Stimulated activated CD8-positive, alpha-beta memory T cell treated with anti-CD3 and anti-CD28 coated beads, Interleukin-7, amount 100 ng/mL, for 24 hours (primary cell): ENCODE results near the gene SREBF2.

Experiments used
- DNase-seq: peaks from one replicate; pipeline ENCODE4 v3.0.0-alpha.2; 2020; ENCODE audit warnings: low read depth

The SREBF2 gene

DNA sequence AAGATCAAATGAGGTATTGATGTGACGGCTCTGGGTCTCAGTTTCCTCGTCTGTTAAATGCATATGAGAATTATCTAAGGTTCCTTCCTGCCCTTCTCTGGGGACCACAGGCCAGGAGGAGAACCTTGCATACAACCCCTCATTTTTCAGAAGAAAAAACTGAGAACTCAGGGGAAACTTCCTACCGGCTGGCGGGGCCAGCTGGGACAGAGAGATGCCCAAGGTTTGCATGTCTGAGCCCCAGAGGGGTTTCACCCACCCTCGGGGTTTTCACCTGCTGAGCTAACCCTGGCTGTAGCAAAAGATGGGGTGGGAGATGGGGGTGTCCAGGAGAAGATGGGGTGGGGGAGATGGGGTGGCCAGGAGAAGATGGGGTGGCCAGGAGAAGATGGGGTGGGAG lies 89.4 kb downstream of the SREBF2 start:
- DNase-seq: no peak

- DNase-seq: no peak
Measured at GRCh38 chr22:41922940-41923594, 90.2 kb downstream of the SREBF2 start.

DNA sequence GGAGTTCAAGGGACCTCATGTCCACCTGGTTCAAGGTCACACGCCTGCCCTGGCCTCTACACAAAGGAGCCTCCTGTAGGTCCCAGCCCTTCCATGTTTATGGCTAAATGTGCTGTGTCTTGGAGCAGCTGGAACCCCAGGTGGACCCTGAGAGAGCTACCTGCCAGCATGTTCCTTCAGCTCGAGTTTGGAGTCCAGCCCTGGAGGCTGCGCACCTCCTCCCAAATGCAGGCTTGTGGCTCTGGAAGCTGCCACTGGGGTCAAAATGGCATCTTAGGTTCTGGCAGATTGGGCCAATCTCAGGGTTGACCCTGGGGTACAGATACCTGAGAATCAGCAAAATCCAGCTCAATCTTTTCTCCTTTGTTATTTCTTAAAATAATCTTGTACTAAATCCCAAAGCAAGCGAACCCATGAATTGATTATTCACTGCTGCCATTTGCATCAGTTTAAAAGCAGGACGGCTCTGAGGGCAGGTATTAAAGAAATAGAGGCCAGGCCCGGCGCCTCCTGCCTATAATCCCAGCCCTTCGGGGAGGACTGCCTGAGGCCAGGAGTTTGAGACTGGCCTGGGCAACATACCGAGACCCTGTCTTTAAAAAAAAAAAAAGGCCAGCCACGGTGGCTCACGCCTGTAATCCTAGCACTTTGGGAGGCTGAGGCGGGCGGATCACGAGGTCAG lies 90.8 kb downstream of the SREBF2 start:
- no peak for DNase-seq

DNA sequence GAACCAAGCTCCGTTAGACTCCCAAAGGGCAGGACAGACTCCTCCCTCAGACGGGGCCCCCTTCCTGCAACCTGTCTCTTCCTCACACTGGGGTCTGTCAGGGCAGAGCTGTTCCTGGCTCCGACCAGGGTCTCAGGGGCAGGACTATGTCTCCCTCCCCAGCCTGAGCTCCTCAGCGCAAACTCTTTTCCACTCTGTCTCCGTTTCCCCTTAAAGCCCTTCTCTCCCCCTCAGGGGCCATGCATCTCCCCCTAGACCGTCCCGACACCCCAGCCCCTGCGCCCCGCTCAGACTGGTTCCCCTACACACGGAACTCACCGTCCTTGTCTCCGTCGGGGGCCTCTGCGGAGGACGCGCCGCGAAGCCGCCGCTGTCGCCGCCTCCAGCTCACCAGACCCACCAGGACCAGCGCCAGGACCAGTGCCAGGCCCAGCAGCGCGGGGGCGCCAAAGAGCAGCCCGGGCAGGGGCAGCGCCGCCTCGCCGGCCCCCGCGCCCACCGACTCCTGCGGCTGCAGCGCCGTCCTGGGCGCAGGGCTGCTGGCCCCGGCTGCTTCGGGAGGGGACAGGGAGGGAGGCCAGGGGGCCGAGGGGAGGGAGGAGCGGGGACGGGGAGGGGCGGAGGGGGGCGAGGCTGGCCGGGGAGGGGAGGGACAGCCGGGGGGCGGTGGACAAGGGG lies 93.0 kb downstream of the SREBF2 start:
- no peak for DNase-seq

DNA sequence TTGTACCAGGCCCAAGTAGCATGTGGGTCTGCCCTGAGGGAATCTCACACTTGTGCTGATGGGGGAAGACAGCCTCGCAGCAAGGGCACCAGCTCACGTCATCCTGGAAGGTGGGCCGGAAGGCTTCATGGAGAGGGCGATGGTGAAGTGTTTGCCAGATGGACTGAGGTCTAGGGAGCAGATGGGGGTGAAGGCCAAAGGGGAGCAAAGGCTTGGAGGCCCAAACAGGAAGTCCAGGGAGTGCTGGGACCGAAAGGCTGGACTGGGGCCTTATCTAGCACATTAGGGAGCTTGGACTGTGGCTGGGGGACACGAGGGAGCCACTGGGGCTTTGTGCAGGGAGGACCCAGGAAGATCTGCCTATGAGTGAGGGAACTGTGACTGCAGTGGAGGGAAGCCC lies 94.9 kb downstream of the SREBF2 start:
- no peak for DNase-seq

DNA sequence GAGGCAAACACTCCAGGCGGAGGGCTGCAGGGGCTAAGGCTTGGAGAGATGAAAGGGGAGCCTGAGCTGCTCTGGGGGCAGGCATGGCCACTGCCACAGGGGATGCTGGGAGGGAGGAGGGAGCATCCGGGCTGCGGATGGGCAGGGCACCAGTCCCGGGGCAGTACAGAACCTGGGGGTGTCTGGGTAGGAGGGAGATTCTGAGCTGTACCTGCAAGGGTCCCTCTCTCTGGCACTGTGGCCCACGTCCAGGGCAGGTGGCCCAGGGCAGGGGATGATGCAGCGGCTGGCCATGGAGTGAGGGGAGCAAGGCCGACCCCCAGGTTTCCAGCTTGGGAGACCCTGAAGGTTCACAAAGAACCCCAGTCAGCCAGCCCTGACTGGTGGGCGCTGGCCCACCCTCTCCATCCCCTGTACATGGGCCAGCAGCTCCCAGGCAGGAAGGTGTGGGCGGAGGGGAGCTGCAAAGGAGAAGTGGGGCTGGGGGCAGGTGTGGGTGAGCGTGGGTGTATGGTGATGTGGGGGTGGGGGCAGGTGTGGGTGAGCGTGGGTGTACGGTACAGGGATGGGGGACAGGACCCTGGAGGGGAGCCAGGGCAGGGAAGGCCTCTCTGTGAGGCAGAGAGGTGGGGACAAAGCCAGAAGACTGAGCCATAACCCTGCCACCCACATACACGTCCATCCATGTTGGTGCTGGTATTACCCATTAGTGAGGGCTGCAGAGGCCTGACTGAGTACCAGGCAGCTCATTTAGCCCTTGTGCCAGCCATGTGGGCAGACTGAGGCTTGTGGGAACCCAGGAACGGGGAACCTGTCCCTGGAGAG lies 95.9 kb downstream of the SREBF2 start:
- DNase-seq: no peak

- no peak for DNase-seq
Measured at GRCh38 chr22:41929418-41929810, 96.5 kb downstream of the SREBF2 start.

DNA sequence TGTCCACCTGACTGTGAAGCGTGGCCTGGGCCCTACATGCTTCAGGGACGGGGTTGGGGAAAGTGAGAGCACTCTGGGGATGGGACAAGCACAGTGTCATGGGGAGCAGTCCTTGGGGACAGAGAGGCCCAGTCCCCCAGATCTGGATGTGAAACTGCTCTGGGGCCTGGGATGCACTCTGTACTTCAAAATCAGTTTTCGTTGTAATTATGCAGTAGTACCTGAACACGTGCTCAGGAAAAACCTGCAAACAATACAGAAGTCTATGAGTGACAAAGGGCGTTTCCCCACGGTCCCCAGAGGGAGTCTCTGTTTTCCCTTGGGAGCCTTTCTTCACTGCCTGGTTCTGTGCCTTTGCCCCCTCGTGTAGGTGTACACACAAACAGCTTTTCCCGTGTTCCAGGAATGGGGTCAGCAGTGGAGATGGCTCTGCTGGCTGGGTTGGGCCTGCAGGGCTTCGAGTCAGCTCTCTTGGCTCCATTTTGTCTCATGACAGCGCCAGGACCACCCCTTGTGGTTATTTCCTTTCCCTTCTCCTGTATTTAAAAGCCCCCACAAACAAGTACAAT lies 98.9 kb downstream of the SREBF2 start:
- DNase-seq: no peak

- DNase-seq: no peak
Measured at GRCh38 chr22:41932353-41932752, 99.4 kb downstream of the SREBF2 start.

DNA sequence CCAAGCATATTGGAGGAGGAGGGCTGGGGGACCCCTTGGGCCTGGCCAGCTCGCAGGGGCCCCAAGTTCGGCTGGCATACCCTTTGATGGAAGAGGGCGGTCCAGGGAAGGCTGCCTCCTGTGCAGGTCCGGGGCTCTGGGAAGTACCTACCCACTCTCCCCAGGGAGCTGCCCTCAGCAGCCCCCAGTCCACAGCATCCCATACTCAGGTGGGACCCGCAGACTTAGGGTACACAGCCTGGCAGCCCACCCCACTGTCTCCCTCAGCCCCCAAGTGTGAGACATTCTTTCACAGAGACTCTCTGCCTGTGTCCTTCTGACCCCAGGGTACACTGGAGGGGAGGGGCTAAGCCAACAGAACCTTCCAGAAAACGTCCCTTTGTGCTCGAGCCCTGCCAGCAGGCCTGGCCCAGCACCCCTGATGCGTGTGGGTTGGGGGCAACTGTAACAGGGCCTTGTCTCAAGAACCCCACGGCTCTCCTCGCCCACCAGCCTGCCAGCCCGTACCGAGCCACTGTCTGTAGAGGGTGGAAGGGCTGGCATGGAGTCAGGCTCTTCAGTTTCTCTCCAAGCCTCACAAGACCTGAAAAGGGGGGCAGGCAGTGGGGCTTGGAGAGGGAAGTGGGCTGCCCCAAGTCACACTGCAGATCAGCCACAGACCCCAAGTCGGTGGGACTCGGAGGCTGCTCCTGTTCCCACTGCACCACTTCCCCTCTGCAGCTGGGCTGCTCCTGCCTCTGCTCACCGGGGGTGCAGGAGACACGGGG lies 100.7 kb downstream of the SREBF2 start:
- DNase-seq: no peak

- DNase-seq: no peak
Measured at GRCh38 chr22:41934284-41935014, 101.5 kb downstream of the SREBF2 start.

DNA sequence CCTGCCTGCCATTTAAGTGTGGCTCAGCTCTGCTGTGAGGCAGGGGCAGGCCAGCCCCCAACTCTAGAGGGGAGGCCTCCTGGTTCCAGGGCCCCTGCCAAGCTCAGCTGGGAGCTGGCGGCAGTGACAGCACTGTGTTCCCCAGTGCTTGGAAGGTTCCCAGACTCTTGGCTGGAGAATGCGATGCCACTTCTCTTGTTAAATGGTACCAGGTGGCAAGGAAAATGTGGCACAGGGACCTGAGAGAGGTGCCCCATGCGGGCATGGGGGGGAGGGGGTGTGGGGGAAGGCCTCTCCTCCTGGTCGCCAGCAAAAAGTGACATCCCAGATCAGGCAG lies 102.1 kb downstream of the SREBF2 start:
- DNase-seq: no peak

GRCh38 chr22:41935509-41935908 lies 102.6 kb downstream of the SREBF2 start:
- DNase-seq: no peak

DNA sequence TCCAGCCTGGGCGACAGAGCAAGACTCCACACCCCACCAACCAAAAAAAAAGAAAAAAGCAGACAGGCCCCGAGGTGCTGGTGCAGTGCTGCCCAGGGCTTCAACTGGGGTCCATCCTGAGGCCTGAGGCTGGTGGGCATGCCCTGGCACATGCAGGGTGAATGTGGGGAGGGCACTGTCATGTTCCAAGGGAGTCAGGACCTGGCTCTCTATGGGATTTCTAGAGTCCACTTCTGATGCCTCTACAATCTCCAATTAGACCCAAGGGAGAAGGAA lies 103.9 kb downstream of the SREBF2 start:
- no peak for DNase-seq

DNA sequence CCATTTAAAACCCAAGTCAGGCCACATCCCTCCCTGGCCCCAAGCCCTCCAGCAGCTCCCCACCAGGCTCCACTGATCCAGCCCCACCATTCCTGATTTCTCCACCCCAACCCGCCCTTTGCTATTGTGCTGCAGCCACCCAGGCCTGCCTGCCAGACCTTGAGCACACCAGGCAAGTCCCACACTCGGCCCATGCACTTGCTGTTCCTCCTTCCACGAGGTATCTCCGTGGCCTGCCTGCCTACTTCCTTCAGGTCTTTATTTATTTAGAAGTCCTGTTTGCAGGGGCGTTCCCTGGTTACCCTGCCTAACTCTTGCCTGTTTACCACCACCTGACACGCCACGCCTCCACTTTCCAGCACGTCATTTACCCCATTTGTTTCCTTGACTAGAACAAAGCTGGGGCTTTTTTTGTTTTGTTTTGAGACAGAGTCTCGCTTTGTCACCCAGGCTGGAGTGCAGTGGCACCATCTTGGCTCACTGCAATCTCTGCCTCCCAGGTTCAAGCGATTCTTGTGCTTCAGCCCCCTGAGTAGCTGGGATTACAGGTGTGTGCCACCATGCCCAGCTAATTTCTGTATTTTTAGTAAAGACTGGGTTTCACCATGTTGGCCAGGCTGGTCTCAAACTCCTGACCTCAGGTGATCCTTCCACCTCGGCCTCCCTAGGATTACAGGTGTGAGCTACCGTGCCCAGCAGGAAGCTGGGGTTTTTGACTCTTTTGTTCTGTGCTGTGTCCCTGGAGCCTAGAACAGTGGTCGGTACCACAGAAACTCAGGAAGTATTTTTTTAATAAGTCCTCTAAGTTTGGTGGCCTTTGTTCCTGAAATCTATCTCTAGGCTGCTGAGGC lies 107.3 kb downstream of the SREBF2 start:
- DNase-seq: peak; percentile 86

GRCh38 chr22:41940832-41941765 lies 108.2 kb downstream of the SREBF2 start:
- DNase-seq: peak; percentile 64

GRCh38 chr22:41943661-41944209 lies 110.8 kb downstream of the SREBF2 start:
- no peak for DNase-seq

- DNase-seq: peak; percentile 85
Measured at GRCh38 chr22:41946629-41947423, 113.9 kb downstream of the SREBF2 start, which contains the start of gene CENPM. Gene CENPM (minus strand): TSS chr22:41947152. CDS start chr22:41947076, 76 bp downstream.
